ENCODE data around the gene VPS33B.
"Not testable (repeated sequence)": the region's sequence is repeated elsewhere in the genome, so short reads cannot be mapped to it uniquely, and the experiment has no call there.

VPS33B gene

DNA sequence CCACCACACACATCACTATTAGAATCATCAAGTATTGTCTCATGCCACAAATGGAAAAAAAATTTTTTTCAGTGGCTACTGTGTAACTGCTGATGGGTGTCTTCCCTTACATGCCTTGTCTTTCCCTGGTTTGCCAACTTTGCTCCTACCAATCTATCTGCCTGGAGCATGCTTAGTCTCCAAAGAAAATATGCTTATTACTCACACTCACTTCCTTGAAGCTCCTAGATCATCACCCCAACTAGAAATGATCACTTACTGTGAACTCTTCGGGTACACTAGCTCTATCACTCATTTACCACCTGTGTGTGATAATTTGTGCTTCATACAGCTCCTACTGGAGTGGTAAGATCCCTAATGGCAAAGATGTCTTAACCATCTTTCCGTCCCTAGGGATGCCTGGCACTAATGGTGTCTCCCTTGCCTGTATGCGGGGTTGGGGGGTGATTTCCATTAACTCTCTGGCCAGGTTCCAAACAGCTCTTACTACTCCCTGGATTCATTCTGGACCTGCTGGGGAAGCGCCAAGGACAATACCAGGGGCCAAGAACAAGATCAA lies 799 bp downstream of the VPS33B start:
- peaks cover 42% of the 10 kb centered on the region for H3K79me2 ChIP-seq (ENCODE audit: insufficient read depth, low read length)
- peaks cover 2% of the 10 kb centered on the region; the same call in 1 of the 2 replicates for H3K36me3 ChIP-seq (ENCODE audit: insufficient read depth, low read length)
- peak overlapping the region; percentile 99 for H3K4me2 ChIP-seq (ENCODE audit: low read depth, low read length, poor library complexity, severe bottlenecking)
- H3K4me1 ChIP-seq (ENCODE audit: insufficient read depth, low read length, poor library complexity, severe bottlenecking): peaks cover 34% of the 10 kb centered on the region
- no peaks in the 10 kb centered on the region for H3K9me2 ChIP-seq (replicated peaks; ENCODE audit: low read depth, low read length)
- H2AFZ ChIP-seq (ENCODE audit: low read length): peak overlapping the region; percentile 96; the same call in 1 of the 2 replicates
- no peaks in the 10 kb centered on the region for H3F3A ChIP-seq (ENCODE audit: low read depth)
- no peaks in the 10 kb centered on the region for H3K9me3 ChIP-seq (ENCODE audit: insufficient read depth, low read depth, low read length)
- H3K27me3 ChIP-seq (ENCODE audit: insufficient read depth, low read length, poor library complexity, severe bottlenecking): no peaks in the 10 kb centered on the region
- peak overlapping the region; percentile 89 for H3K9ac ChIP-seq (ENCODE audit: low read depth, low read length, poor library complexity, severe bottlenecking)
- TF ChIP-seq, protein P1, sequence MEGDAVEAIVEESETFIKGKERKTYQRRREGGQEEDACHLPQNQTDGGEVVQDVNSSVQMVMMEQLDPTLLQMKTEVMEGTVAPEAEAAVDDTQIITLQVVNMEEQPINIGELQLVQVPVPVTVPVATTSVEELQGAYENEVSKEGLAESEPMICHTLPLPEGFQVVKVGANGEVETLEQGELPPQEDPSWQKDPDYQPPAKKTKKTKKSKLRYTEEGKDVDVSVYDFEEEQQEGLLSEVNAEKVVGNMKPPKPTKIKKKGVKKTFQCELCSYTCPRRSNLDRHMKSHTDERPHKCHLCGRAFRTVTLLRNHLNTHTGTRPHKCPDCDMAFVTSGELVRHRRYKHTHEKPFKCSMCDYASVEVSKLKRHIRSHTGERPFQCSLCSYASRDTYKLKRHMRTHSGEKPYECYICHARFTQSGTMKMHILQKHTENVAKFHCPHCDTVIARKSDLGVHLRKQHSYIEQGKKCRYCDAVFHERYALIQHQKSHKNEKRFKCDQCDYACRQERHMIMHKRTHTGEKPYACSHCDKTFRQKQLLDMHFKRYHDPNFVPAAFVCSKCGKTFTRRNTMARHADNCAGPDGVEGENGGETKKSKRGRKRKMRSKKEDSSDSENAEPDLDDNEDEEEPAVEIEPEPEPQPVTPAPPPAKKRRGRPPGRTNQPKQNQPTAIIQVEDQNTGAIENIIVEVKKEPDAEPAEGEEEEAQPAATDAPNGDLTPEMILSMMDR (conservative IDR thresholded peaks at IDR 0.05; ENCODE audit: low read length): no peak
- no peak for TF ChIP-seq EZH2phosphoT487 (IDR thresholded peaks at IDR 0.05; ENCODE audit: borderline replicate concordance)
- H4K20me1 ChIP-seq (ENCODE audit: insufficient read depth, low read length, poor library complexity, severe bottlenecking): peaks cover 14% of the 10 kb centered on the region
- H3K4me3 ChIP-seq (ENCODE audit: low read length, poor library complexity, severe bottlenecking): peak overlapping the region; percentile 94

DNA sequence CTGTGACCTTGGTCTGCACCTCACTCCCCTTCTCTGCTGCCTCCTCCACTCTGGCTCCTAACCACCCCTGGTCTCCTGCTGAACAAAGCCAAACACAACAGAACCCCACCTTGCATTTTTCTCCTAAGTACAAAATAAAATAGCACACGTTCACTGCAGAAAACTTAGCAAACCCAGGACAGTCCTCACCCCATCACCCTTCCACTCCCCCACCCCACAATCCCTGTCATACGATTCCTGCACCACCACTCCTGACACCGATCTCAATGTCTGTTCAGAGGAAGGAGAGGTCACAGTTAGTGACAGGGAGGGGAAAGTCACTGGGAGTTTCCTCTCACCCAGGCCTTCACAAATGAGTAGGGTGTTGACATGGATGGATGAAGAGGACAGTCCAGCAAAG lies 4.2 kb downstream of the VPS33B start:
- Histone ChIP-seq H3K27me3 (ENCODE audit: insufficient read depth, low read length, poor library complexity, severe bottlenecking) (no peaks in the 10 kb centered on the region), H4K20me1 (ENCODE audit: insufficient read depth, low read length, poor library complexity, severe bottlenecking) (peaks cover 14% of the 10 kb centered on the region), H3K9me3 (ENCODE audit: insufficient read depth, low read depth, low read length) (no peaks in the 10 kb centered on the region), H3K9ac (ENCODE audit: low read depth, low read length, poor library complexity, severe bottlenecking) (peak overlapping the region; percentile 29), H2AFZ (ENCODE audit: low read length) (no peak overlapping the region), H3F3A (ENCODE audit: low read depth) (no peaks in the 10 kb centered on the region), H3K4me2 (ENCODE audit: low read depth, low read length, poor library complexity, severe bottlenecking) (peak overlapping the region; percentile 52), H3K4me1 (ENCODE audit: insufficient read depth, low read length, poor library complexity, severe bottlenecking) (peaks cover 33% of the 10 kb centered on the region), H3K79me2 (ENCODE audit: insufficient read depth, low read length) (peaks cover 42% of the 10 kb centered on the region), H3K9me2 (replicated peaks; ENCODE audit: low read depth, low read length) (no peaks in the 10 kb centered on the region), H3K36me3 (ENCODE audit: insufficient read depth, low read length) (peaks cover 16% of the 10 kb centered on the region; the same call in 1 of the 2 replicates), H3K4me3 (ENCODE audit: low read length, poor library complexity, severe bottlenecking) (peak overlapping the region; percentile 26)
- TF ChIP-seq, protein P1 (conservative IDR thresholded peaks at IDR 0.05; ENCODE audit: low read length): no peak
- TF ChIP-seq EZH2phosphoT487 (IDR thresholded peaks at IDR 0.05; ENCODE audit: borderline replicate concordance): no peak

DNA sequence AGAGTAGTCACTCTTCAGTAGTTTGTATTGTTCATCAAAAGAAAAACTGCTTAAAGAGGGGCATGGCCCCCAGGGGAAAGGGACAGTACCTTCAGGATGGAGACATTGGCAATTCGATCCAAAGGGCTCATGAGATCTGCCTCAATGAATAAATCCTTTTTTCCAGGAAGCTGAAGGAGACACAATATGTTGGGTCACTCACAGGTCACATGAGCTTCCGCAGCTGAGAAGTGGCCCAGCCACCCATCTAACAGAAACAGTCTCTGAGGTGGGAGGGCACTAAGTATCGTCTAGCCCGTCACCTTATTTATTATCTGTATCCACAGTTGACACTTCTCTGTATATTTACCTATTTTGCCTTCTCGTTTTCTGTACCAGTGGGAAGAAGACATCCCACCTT lies 4.7 kb downstream of the VPS33B start:
- H3K36me3 ChIP-seq (ENCODE audit: insufficient read depth, low read length): peaks cover 20% of the 10 kb centered on the region; the same call in 1 of the 2 replicates
- peak overlapping the region; percentile 52 for H3K4me2 ChIP-seq (ENCODE audit: low read depth, low read length, poor library complexity, severe bottlenecking)
- H3K27me3 ChIP-seq (ENCODE audit: insufficient read depth, low read length, poor library complexity, severe bottlenecking): no peaks in the 10 kb centered on the region
- H3K9me3 ChIP-seq (ENCODE audit: insufficient read depth, low read depth, low read length): no peaks in the 10 kb centered on the region
- H3F3A ChIP-seq (ENCODE audit: low read depth): no peaks in the 10 kb centered on the region
- no peak overlapping the region for H2AFZ ChIP-seq (ENCODE audit: low read length)
- H3K4me3 ChIP-seq (ENCODE audit: low read length, poor library complexity, severe bottlenecking): no peak overlapping the region
- peak overlapping the region; percentile 29 for H3K9ac ChIP-seq (ENCODE audit: low read depth, low read length, poor library complexity, severe bottlenecking)
- peaks cover 28% of the 10 kb centered on the region for H3K4me1 ChIP-seq (ENCODE audit: insufficient read depth, low read length, poor library complexity, severe bottlenecking)
- TF ChIP-seq EZH2phosphoT487 (IDR thresholded peaks at IDR 0.05; ENCODE audit: borderline replicate concordance): no peak
- TF ChIP-seq, protein P1 (conservative IDR thresholded peaks at IDR 0.05; ENCODE audit: low read length): no peak
- H3K79me2 ChIP-seq (ENCODE audit: insufficient read depth, low read length): peaks cover 42% of the 10 kb centered on the region
- H4K20me1 ChIP-seq (ENCODE audit: insufficient read depth, low read length, poor library complexity, severe bottlenecking): peaks cover 14% of the 10 kb centered on the region
- no peaks in the 10 kb centered on the region for H3K9me2 ChIP-seq (replicated peaks; ENCODE audit: low read depth, low read length)

DNA sequence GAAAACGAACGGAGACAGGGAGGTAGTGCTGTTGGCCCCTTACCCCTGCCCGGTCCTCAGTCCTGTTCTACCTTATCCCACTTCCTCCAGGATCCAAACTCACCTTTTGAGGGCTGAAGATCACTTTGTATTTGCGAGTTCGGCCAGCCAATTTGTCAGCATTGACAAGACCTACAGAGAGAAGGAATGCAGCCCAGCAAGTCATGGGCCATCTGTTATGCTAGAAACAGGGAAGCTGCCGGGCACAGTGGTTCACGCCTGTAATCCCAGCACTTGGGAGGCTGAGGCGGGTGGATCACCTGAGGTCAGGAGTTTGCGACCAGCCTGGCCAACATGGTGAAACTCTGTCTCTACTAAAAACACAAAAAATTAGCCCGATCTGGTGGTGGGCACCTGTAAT lies 8.7 kb downstream of the VPS33B start:
- not testable (repeated sequence) for H3K9me3 ChIP-seq (ENCODE audit: insufficient read depth, low read depth, low read length); H3F3A ChIP-seq (ENCODE audit: low read depth); H3K4me3 ChIP-seq (ENCODE audit: low read length, poor library complexity, severe bottlenecking); H3K9me2 ChIP-seq (replicated peaks; ENCODE audit: low read depth, low read length); H2AFZ ChIP-seq (ENCODE audit: low read length); H3K9ac ChIP-seq (ENCODE audit: low read depth, low read length, poor library complexity, severe bottlenecking); H3K4me2 ChIP-seq (ENCODE audit: low read depth, low read length, poor library complexity, severe bottlenecking); H3K4me1 ChIP-seq (ENCODE audit: insufficient read depth, low read length, poor library complexity, severe bottlenecking); H4K20me1 ChIP-seq (ENCODE audit: insufficient read depth, low read length, poor library complexity, severe bottlenecking); H3K27me3 ChIP-seq (ENCODE audit: insufficient read depth, low read length, poor library complexity, severe bottlenecking)
- peaks cover 11% of the 10 kb centered on the region; the same call in 1 of the 2 replicates for H3K79me2 ChIP-seq (ENCODE audit: insufficient read depth, low read length)
- H3K36me3 ChIP-seq (ENCODE audit: insufficient read depth, low read length): peaks cover 38% of the 10 kb centered on the region; the same call in 1 of the 2 replicates

Data from Loucy (cell line).